ENCODE measurements around the gene PWWP2B.

Gene PWWP2B

GRCh38 chr10:132364594-132364970 lies 32.4 kb upstream of the PWWP2B start:
- Histone ChIP-seq H3K79me2 (ENCODE audit: control insufficient read depth, insufficient read depth, low read length, unreplicated experiment) (no peaks in the 10 kb centered on the region), H3K27ac (ENCODE audit: low read depth, low read length) (no peak overlapping the region), H3K27me3 (ENCODE audit: insufficient read depth, low read length) (no peaks in the 10 kb centered on the region), H2AFZ (ENCODE audit: low read length, unreplicated experiment) (no peak overlapping the region), H3K4me3 (ENCODE audit: low read depth, low read length) (no peak overlapping the region), H3K36me3 (ENCODE audit: insufficient read depth, low read length) (peaks cover 3% of the 10 kb centered on the region; the same call in 1 of the 2 replicates), H3K4me1 (ENCODE audit: control insufficient read depth, insufficient read depth, low read length, unreplicated experiment) (no peaks in the 10 kb centered on the region)

DNA sequence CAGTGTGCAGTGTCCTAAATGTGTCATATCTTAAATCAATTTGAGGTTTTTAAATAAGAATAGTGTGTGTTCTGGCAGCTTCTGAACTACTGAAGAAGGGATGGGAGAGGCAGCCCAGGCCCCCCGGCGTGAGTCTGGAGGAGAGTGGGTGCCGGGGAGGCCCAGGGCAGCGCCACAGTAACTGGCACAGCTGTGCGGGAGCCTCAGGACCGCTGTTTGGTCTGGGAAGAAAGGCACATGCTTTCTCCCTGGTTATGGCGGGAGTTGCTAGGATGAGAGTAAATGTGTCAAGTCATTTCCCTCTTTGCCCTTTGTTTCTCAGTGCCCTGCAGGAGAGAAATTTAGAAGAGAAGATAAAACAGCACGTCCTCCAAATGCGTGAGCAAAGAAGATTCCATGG lies 31.9 kb upstream of the PWWP2B start:
- Histone ChIP-seq H2AFZ (ENCODE audit: low read length, unreplicated experiment) (no peak overlapping the region), H3K36me3 (ENCODE audit: insufficient read depth, low read length) (peaks cover 3% of the 10 kb centered on the region; the same call in 1 of the 2 replicates), H3K4me1 (ENCODE audit: control insufficient read depth, insufficient read depth, low read length, unreplicated experiment) (no peaks in the 10 kb centered on the region), H3K27ac (ENCODE audit: low read depth, low read length) (no peak overlapping the region), H3K27me3 (ENCODE audit: insufficient read depth, low read length) (no peaks in the 10 kb centered on the region), H3K79me2 (ENCODE audit: control insufficient read depth, insufficient read depth, low read length, unreplicated experiment) (no peaks in the 10 kb centered on the region), H3K4me3 (ENCODE audit: low read depth, low read length) (no peak overlapping the region)

- Histone ChIP-seq H3K79me2 (ENCODE audit: control insufficient read depth, insufficient read depth, low read length, unreplicated experiment) (no peaks in the 10 kb centered on the region), H3K4me1 (ENCODE audit: control insufficient read depth, insufficient read depth, low read length, unreplicated experiment) (no peaks in the 10 kb centered on the region), H3K27ac (ENCODE audit: low read depth, low read length) (no peak overlapping the region), H3K4me3 (ENCODE audit: low read depth, low read length) (no peak overlapping the region), H2AFZ (ENCODE audit: low read length, unreplicated experiment) (no peak overlapping the region), H3K36me3 (ENCODE audit: insufficient read depth, low read length) (peaks cover 3% of the 10 kb centered on the region; the same call in 1 of the 2 replicates), H3K27me3 (ENCODE audit: insufficient read depth, low read length) (no peaks in the 10 kb centered on the region)
These were observed 31.0 kb upstream of the PWWP2B start for GRCh38 chr10:132366006-132366405.

DNA sequence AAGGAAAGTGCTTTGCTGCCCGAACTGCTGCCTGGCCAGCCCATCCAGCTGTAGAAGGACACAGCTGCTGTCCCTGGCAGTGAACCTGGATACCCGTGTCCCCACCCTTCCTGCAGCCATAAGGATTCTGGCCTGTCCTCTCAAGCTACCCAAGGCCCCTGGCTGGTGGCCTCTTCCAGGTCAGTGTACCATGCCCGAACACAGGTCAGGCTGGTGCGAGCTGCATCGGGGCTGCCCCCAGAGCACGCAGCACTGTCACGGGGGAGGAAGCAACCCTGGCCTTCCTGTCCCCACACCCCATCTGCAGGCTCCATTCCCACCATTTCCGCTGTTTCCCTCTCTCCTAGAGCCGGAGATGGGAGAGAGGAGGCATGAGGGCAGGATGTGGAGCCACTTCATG lies 30.5 kb upstream of the PWWP2B start:
- Histone ChIP-seq H3K79me2 (ENCODE audit: control insufficient read depth, insufficient read depth, low read length, unreplicated experiment) (no peaks in the 10 kb centered on the region), H3K36me3 (ENCODE audit: insufficient read depth, low read length) (peaks cover 3% of the 10 kb centered on the region; the same call in 1 of the 2 replicates), H3K27ac (ENCODE audit: low read depth, low read length) (no peak overlapping the region), H3K4me3 (ENCODE audit: low read depth, low read length) (no peak overlapping the region), H3K4me1 (ENCODE audit: control insufficient read depth, insufficient read depth, low read length, unreplicated experiment) (no peaks in the 10 kb centered on the region), H3K27me3 (ENCODE audit: insufficient read depth, low read length) (no peaks in the 10 kb centered on the region), H2AFZ (ENCODE audit: low read length, unreplicated experiment) (no peak overlapping the region)

GRCh38 chr10:132368391-132368790 lies 28.6 kb upstream of the PWWP2B start:
- no peaks in the 10 kb centered on the region for H3K4me1 ChIP-seq (ENCODE audit: control insufficient read depth, insufficient read depth, low read length, unreplicated experiment)
- no peak overlapping the region for H3K27ac ChIP-seq (ENCODE audit: low read depth, low read length)
- no peak overlapping the region for H2AFZ ChIP-seq (ENCODE audit: low read length, unreplicated experiment)
- peaks cover 3% of the 10 kb centered on the region; the same call in 1 of the 2 replicates for H3K36me3 ChIP-seq (ENCODE audit: insufficient read depth, low read length)
- H3K79me2 ChIP-seq (ENCODE audit: control insufficient read depth, insufficient read depth, low read length, unreplicated experiment), result no peaks in the 10 kb centered on the region
- H3K4me3 ChIP-seq (ENCODE audit: low read depth, low read length), result no peak overlapping the region
- H3K27me3 ChIP-seq (ENCODE audit: insufficient read depth, low read length), result no peaks in the 10 kb centered on the region

DNA sequence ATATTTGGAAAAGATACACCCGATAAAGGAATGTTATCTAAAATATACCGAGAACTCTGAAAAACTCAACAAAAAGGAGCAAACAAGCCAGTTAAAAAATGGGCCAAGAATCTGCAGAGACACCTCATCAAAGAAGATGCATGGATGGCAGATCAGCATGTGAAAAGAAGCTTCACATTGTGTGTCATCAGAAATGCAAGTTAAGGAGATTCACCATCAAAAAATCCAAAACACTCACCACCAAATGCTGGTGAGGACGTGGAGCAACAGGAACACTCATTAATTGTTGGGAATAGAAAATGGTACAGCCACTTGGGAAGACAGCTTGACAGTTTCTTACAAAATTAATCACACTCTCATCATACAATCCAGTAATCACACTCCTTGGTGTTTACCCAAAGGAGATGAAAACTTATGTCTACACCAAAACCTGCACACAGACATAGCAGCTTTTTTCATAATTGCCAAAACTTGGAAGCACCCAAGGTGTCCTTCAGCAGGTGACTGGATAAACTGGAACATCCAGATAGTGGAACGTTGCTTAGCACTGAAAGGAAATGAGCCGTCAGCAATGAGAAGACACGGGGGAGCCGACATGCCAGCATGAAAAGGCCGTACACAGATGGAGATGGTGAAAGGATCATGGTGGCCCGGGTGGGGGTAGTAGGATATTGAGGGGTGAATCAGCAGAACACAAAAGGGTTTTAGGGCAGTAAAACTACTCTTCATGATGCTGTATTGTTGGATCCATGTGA lies 27.9 kb upstream of the PWWP2B start:
- Histone ChIP-seq H3K79me2 (ENCODE audit: control insufficient read depth, insufficient read depth, low read length, unreplicated experiment) (no peaks in the 10 kb centered on the region), H3K36me3 (ENCODE audit: insufficient read depth, low read length) (peaks cover 3% of the 10 kb centered on the region; the same call in 1 of the 2 replicates), H3K27me3 (ENCODE audit: insufficient read depth, low read length) (no peaks in the 10 kb centered on the region), H3K27ac (ENCODE audit: low read depth, low read length) (no peak overlapping the region), H3K4me1 (ENCODE audit: control insufficient read depth, insufficient read depth, low read length, unreplicated experiment) (no peaks in the 10 kb centered on the region), H2AFZ (ENCODE audit: low read length, unreplicated experiment) (no peak overlapping the region), H3K4me3 (ENCODE audit: low read depth, low read length) (no peak overlapping the region)

DNA sequence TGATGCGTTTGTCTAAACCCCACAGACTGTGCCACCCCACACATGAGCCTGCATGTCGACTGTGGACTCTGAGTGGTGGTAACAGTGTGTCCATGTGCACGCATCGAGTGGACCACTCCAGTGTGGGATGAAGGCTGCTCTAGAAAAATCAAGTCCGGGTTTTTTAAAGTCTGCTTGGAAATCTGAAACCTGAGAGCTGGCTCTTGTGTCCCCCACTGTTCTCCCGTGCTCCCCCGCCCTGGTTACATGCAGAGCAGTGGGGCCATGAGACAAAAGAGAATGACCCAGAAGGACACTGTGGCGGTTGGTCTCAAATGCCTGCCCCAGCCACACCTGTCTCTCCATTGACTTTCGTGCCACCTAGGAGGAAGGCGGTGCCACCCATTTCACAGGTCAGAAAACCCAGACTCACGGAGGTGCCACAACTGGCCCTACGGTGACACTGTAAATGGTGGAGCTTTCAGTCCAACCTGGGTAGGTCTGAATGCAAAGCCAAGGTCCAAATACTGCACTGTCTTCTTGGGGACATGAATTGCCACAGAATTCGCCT lies 27.3 kb upstream of the PWWP2B start:
- H3K27ac ChIP-seq (ENCODE audit: low read depth, low read length), result no peak overlapping the region
- H3K27me3 ChIP-seq (ENCODE audit: insufficient read depth, low read length), result no peaks in the 10 kb centered on the region
- H2AFZ ChIP-seq (ENCODE audit: low read length, unreplicated experiment), result no peak overlapping the region
- no peaks in the 10 kb centered on the region for H3K79me2 ChIP-seq (ENCODE audit: control insufficient read depth, insufficient read depth, low read length, unreplicated experiment)
- no peaks in the 10 kb centered on the region; the same call in 1 of the 2 replicates for H3K36me3 ChIP-seq (ENCODE audit: insufficient read depth, low read length)
- no peaks in the 10 kb centered on the region for H3K4me1 ChIP-seq (ENCODE audit: control insufficient read depth, insufficient read depth, low read length, unreplicated experiment)
- no peak overlapping the region for H3K4me3 ChIP-seq (ENCODE audit: low read depth, low read length)

DNA sequence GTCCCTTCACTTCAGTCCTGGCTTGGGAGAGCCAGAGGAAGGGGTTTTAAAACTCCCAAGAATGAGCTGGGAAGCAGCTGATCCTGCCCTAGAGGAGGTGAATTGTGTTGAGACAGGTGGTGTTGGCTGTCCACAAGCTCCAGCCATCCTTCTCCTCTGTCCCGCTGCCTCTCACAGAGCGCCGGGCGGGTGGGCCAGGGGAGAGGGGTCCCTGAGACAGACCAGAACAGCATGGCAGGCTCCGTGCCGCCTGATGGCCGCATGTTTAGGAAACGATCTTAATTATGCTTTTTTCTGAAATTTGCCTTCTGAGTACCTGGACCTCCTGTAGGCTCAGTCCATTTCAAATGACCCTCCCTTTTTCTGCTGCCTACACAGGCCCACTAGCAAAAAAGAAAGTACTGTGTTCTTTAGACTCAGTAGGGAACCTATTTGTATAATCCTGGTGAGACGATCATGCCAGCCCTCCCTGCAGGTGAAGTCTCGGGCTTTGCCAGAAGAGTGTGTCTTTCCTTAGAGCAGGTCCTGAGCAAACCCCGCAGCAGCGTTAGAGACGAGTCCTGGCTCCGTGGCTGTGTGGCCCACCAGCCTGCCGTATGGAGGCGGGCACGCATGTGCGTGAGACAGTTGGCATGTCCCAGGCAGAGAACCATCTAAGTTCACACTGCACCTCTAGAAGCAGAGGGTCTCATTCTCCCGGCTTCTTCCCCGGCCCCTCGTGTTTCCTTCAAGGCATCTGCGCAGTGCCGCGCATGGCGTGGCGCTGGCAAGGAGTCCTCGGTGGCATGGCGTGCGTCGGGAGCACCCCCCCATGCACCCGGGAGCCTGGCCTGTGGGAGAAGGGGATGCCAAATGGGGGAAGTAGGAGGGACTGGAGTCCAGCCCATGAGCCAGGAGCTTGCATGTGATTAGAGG lies 26.3 kb upstream of the PWWP2B start:
- H3K79me2 ChIP-seq (ENCODE audit: control insufficient read depth, insufficient read depth, low read length, unreplicated experiment), result no peaks in the 10 kb centered on the region
- no peak overlapping the region for H3K27ac ChIP-seq (ENCODE audit: low read depth, low read length)
- no peaks in the 10 kb centered on the region for H3K27me3 ChIP-seq (ENCODE audit: insufficient read depth, low read length)
- no peaks in the 10 kb centered on the region for H3K4me1 ChIP-seq (ENCODE audit: control insufficient read depth, insufficient read depth, low read length, unreplicated experiment)
- no peaks in the 10 kb centered on the region; the same call in 1 of the 2 replicates for H3K36me3 ChIP-seq (ENCODE audit: insufficient read depth, low read length)
- no peak overlapping the region for H3K4me3 ChIP-seq (ENCODE audit: low read depth, low read length)
- no peak overlapping the region for H2AFZ ChIP-seq (ENCODE audit: low read length, unreplicated experiment)

DNA sequence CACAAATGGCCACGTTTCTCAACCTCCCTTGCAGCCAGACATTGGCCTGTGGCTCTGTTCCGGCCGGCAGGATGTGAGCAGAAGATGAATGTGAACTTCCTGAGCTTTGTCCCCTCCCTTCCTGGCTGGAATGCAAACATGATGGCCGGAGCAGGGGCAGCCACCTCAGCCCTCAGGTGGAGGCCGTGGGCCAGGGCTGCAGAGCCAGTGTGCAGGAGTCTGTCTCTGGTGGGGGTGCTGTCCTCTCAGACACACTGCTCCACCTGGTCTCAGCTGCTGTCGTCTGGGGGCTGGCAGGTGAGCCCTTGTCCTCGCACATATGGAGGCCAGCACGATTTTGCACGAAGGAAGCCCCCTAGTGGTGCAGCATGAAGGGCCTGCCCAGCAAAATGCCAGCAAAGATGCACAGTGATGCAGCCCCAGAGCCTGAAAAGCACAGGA lies 25.3 kb upstream of the PWWP2B start:
- H3K36me3 ChIP-seq (ENCODE audit: insufficient read depth, low read length), result no peaks in the 10 kb centered on the region
- no peaks in the 10 kb centered on the region for H3K27me3 ChIP-seq (ENCODE audit: insufficient read depth, low read length)
- H3K4me3 ChIP-seq (ENCODE audit: low read depth, low read length), result no peak overlapping the region
- no peaks in the 10 kb centered on the region for H3K4me1 ChIP-seq (ENCODE audit: control insufficient read depth, insufficient read depth, low read length, unreplicated experiment)
- no peak overlapping the region for H3K27ac ChIP-seq (ENCODE audit: low read depth, low read length)
- no peaks in the 10 kb centered on the region for H3K79me2 ChIP-seq (ENCODE audit: control insufficient read depth, insufficient read depth, low read length, unreplicated experiment)
- no peak overlapping the region for H2AFZ ChIP-seq (ENCODE audit: low read length, unreplicated experiment)

DNA sequence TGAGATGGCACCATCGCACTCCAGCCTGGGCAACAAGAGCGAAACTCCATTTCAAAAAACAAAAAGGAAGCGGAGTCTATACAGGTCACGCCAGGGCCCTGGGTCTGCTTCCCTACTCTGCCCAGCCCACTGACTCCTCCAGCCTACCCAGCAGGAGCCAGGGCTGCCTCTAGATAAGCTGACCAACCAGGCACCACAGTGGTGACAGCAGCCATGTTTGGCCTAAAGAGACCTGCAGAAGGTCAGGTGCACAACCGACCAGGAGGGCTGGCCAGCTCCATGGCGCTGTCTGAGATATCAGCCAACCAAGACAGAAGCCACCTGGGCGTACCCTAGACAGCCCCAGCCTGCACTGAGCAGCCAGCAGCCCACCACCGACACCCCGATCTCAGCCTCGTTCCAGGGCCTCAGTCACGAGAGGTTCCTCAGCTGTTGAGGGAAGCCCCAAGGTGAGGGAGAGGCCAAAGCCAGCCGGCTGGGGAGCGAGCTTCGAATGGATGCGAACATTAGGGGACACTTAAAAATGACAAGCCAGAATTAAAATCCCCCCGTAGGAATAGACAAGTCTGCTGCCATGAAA lies 24.4 kb upstream of the PWWP2B start:
- Histone ChIP-seq H3K4me3 (ENCODE audit: low read depth, low read length) (no peak overlapping the region), H2AFZ (ENCODE audit: low read length, unreplicated experiment) (no peak overlapping the region), H3K79me2 (ENCODE audit: control insufficient read depth, insufficient read depth, low read length, unreplicated experiment) (no peaks in the 10 kb centered on the region), H3K36me3 (ENCODE audit: insufficient read depth, low read length) (no peaks in the 10 kb centered on the region), H3K4me1 (ENCODE audit: control insufficient read depth, insufficient read depth, low read length, unreplicated experiment) (no peaks in the 10 kb centered on the region), H3K27ac (ENCODE audit: low read depth, low read length) (no peak overlapping the region), H3K27me3 (ENCODE audit: insufficient read depth, low read length) (no peaks in the 10 kb centered on the region)
